IMR-90 (cell line): ENCODE results near the gene EIF2B4.

Experiments used
- CHD1 ChIP-seq: IDR thresholded peaks from 2 replicates; pipeline ENCODE4 v1.6.1; 2012; ENCODE audit warnings: low read depth, low read length, improper control_type of control experiment
- CTCF ChIP-seq: conservative IDR thresholded peaks from 2 replicates; pipeline ENCODE4 v1.5.1; 2012; ENCODE audit warnings: mild to moderate bottlenecking, low read depth, low read length, improper control_type of control experiment

GRCh38 chr2:27353762-27354596 is 16.2 kb downstream of the EIF2B4 start:
- TF ChIP-seq CTCF (no peak), CHD1 (no peak)
